Raji (cell line): ENCODE results near the gene ADAMTS16.

Experiments
- POLR2A ChIP-seq: IDR thresholded peaks from 2 replicates; pipeline ENCODE4 v1.6.1; 2011; ENCODE audit warnings: low read depth, low read length, control low read depth; ENCODE audit not compliant: insufficient read depth

Gene ADAMTS16

DNA sequence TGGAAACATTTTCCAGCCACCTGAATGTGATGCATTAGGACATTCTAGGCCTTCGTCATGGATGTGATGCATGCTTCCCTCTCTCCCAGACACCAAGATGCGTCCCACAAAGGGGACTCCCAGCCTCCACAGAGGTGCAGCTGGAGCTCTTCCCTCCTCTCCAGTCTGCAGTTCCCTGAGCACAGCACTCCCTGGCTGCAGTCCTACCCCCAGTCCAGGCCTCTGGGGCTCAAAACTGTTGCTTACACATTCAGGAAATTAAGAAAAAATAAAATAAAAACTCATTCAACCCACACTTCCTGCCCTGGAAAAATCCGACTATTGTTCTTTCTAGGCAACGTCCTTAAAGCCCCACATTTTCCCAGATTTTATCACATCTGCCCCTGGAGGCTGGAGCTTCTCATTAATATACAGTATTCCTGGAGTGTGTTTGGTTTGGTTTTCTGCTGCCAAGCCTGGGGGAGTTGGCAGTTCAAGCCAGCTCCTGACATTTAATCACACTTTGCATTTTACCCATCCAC lies 204.0 kb downstream of the ADAMTS16 start:
- no peak for TF ChIP-seq POLR2A

- no peak for TF ChIP-seq POLR2A
These were observed 204.5 kb downstream of the ADAMTS16 start for GRCh38 chr5:5344606-5345005.

GRCh38 chr5:5347442-5347841 lies 207.3 kb downstream of the ADAMTS16 start:
- TF ChIP-seq POLR2A: no peak

- no peak for TF ChIP-seq POLR2A
These were observed 208.0 kb downstream of the ADAMTS16 start for GRCh38 chr5:5348135-5348534.

DNA sequence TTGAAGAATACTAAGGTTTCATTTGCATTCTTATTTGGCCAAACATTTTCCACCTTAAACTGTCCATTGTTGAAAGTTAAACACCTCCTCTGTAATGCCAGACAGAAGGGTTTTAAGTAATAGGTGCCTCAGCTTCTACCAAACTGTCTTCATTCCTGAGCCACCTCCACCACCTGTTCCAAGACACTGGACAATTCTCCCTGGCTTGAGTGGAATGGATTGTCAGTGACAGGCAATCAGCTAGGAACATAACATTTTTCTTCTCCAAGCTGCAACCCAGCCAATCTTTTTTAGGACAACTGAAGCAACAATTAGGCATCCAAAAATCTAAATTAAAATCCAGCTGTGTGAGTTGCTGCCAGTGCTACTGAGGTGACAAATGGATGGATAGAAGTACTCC lies 208.4 kb downstream of the ADAMTS16 start:
- TF ChIP-seq POLR2A: no peak

DNA sequence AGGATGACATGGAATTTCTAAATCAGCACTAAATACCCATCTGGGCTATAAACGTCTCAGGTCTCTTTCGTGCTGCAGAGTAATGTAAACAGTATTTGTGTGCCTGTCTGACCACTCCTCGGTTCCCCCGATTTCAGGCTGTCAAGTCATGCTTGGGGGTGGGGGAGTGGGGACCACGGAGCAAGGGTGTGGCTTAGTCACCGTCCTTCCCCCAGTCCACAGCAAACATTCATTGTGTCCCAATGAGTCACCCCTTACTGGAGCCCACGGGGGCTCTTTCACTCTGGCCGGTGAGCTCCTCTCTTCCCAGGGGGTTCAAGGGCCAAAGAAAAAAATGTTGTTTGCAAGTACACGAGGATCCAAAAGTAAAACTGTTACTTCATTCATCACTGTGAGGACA lies 210.0 kb downstream of the ADAMTS16 start:
- no peak for TF ChIP-seq POLR2A

- no peak for TF ChIP-seq POLR2A
These were observed 211.3 kb downstream of the ADAMTS16 start for GRCh38 chr5:5351288-5351979.

DNA sequence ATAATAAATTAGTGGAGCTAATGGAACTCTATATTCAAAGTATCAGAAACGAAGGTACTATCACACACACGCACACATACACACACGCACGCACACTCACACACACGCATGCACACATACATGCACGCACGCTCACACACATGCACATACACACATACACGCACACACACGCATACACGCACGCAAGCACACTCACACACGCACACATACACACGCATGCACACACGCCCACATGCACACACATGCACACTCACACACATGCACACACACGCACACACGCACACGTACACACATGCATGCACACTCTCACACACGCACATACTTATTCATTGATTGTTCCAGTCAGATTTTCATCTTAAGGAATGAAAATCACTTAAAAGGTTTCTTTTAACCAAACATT lies 212.5 kb downstream of the ADAMTS16 start:
- TF ChIP-seq POLR2A: no peak

GRCh38 chr5:5353681-5354080 lies 213.6 kb downstream of the ADAMTS16 start:
- TF ChIP-seq POLR2A: no peak

GRCh38 chr5:5356765-5357164 lies 216.6 kb downstream of the ADAMTS16 start:
- no peak for TF ChIP-seq POLR2A

DNA sequence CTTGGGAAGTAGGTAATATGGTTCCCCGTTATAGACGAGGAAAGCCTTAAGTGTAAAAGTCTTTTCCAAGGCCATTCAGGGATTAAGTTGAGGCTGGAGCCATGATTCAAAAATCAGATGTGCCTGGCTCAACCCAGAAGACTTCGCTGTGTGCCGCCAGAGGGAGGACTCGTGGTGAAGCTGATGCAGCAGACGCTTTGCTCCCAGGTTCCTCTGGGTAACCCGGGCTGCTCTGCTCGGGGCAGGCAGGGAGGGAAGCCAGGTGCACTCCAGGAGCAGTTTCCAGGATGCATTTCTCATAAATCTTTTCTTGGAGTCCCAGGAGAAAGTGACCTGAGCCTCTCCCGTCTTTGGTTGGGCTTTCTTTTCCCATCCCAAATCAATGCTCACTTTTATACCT lies 219.5 kb downstream of the ADAMTS16 start:
- no peak for TF ChIP-seq POLR2A

- no peak for TF ChIP-seq POLR2A
These were observed 220.3 kb downstream of the ADAMTS16 start for GRCh38 chr5:5360363-5360940.

DNA sequence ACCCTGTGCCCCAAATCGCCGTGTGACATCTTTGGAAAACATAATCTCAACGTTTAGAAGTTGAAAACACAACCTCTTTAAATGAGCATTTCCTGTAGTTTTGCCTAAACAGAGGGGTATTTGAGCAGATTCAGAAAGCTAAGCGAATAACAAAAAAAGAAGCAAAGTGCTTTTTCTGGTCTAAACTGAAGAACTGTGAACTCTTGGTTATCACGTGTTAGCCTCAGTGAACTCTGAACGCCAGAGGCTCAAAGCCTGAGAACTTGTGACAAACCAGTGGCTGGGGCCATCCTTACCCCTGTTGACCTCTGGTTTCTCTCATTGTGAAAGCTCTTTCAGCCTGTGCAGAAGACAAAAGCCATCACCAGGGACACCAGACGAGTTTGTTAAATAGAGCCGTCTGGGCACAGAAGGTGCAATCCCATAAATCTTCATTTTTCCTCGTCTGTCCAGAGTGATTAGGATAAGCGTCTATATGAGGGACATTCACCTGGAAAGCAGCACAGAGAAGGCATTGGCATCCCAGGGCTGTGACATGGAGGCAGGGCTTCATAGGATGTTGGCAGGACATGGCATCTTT lies 220.9 kb downstream of the ADAMTS16 start:
- TF ChIP-seq POLR2A: no peak

DNA sequence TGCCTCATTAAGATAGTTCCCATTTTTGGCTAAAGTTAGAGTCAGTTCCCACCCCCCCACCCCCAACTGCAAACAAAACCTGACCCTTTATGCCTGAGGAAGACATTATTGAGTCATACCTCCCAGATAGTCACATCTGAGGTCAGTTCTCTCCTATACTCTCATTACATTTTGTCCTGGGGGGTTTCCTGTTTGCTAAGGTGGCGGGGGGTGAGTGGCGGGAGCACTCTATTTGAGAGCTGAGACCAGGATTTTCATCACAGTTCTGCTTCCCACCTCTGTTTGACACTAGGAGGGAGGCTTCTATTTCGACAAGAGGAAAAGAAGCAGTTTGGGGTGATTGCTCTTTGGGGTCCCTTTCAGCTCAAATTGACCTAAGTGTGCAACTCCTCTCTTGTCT lies 222.9 kb downstream of the ADAMTS16 start:
- no peak for TF ChIP-seq POLR2A

DNA sequence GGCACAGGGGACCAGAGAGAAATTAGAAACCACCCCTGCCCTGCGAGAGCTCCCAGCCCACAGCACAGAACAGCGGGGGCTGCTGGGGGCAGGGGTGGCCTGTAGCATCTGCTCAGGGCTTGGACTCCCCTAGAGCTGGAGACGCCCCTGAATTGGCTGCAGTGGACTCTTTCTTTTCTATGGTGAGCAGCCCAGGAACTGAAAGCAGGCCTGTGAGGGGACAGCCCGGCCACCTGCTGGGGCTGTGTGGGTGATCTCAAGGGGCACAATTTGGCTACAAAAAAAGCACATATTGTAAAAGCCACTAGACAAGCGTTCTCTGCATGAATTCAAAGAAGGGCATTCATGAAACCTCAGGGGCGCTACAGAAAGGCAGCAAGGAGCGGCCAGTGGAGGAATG lies 224.8 kb downstream of the ADAMTS16 start:
- no peak for TF ChIP-seq POLR2A

GRCh38 chr5:5367739-5368138 lies 227.6 kb downstream of the ADAMTS16 start:
- no peak for TF ChIP-seq POLR2A
